Right cardiac atrium (tissue), 5 donors: ENCODE results near the gene NR3C1. TPM values are rescaled to one million over a fixed set of nuclear protein-coding genes. Genes with fewer than 3 reads are reported as not detected.
A peak's percentile ranks its signal among the peaks of the same experiment; 100 is the strongest.

Experiments
- ATAC-seq, 2 donors: fragments of 200-7000 bp; cut with Tn5 transposase; one replicate each; pipeline versions ENCODE4 v1.8.0 to v1.9.1; 2020; ENCODE audit warnings: moderate library complexity in 2 of 2, mild to moderate bottlenecking in 1 of 2
- DNase-seq, 3 donors: peaks; one replicate each; pipeline ENCODE4 v3.0.0-alpha.2; 2020
- H3K27ac ChIP-seq: one replicate; pipeline ENCODE4 v1.5.1; 2013; ENCODE audit warnings: mild to moderate bottlenecking, low read length, control low read depth, moderate library complexity
- H3K27me3 ChIP-seq: one replicate; pipeline ENCODE4 v1.6.1; 2013; ENCODE audit not compliant: control insufficient read depth, insufficient read depth
- H3K4me1 ChIP-seq: one replicate; pipeline ENCODE4 v1.6.1; 2013; ENCODE audit warnings: low read length; ENCODE audit not compliant: control insufficient read depth, insufficient read depth
- H3K4me3 ChIP-seq: one replicate; pipeline ENCODE4 v1.5.1; 2013; ENCODE audit warnings: low read length, control low read depth
- H3K9me3 ChIP-seq: one replicate; pipeline ENCODE4 v1.6.1; 2013; ENCODE audit warnings: low read length; ENCODE audit not compliant: control insufficient read depth
- WGBS: extraction: QIAGEN DNeasy Blood & Tissue Kit; methylation state at CpG from one replicate; pipeline ENCODE4 v1.1.7; 2013; 5-methylcytosine and 5-hydroxymethylcytosine counted together
- intact Hi-C, 4 donors: fragments of 100-400 bp; cut with DNase I; formaldehyde crosslinking; loops; one replicate each; pipeline versions ENCODE4 v1.11.0 to v1.14.0; 2022 to 2023
- long read RNA-seq, 4 donors: library from polyadenylated mRNA; unstranded; transcript quantifications; one replicate each; pipeline ENCODE4 v2.0.0, GENCODE V29; 2020 to 2021
- polyA plus RNA-seq: library from polyadenylated mRNA; stranded (reverse); fragments of 200-250 nt; gene quantifications from one replicate; pipeline ENCODE4 v1.2.3, GENCODE V29; 2013
- total RNA-seq, 4 donors: library from RNA; stranded (reverse); fragmentation: NEBNext Ultra II Directional; extraction: Animal tissue kit (Norgen Biotek cat#: 25700); gene quantifications; one replicate each; pipeline ENCODE4 v1.2.1, GENCODE V29; 2021
- donor health status: healthy with polysubstance abuse.
- donor health status: DM: no; HTN: yes; CAD: no.
- donor health status: DM: no; HTN: no; CAD: no.
- donor health status: DM: no; HTN: yes; CAD: no; lungs with severe emphysema.
- donor health status: DM: yes; HTN: yes; CAD: no.

The NR3C1 gene
- total RNA-seq (10 to 100 TPM; 47.2 to 66.5 (median 50.1) TPM), polyA plus RNA-seq (16.5 TPM)
- long read RNA-seq, donor 1, full-length matches to known transcripts = 54 of 166 reads
- long read RNA-seq, donor 1, partial matches to known transcripts = 104 of 166 reads
- long read RNA-seq, donor 1, other reads (novel, unspliced or antisense) = 8 of 166 reads
- long read RNA-seq, donor 2, full-length matches to known transcripts = 34 of 57 reads
- long read RNA-seq, donor 2, partial matches to known transcripts = 16 of 57 reads
- long read RNA-seq, donor 2, other reads (novel, unspliced or antisense) = 7 of 57 reads
- long read RNA-seq, donor 3, full-length matches to known transcripts = 12 of 81 reads
- long read RNA-seq, donor 3, partial matches to known transcripts = 61 of 81 reads
- long read RNA-seq, donor 3, other reads (novel, unspliced or antisense) = 8 of 81 reads
- long read RNA-seq, donor 4, full-length matches to known transcripts = 46 of 54 reads
- long read RNA-seq, donor 4, partial matches to known transcripts = 6 of 54 reads
- long read RNA-seq, donor 4, other reads (novel, unspliced or antisense) = 2 of 54 reads

- H3K27me3 ChIP-seq = no peaks in the 10 kb centered on the region
- peak; percentile 90 to 96 (median 96) for DNase-seq
- peaks cover 3% of the 10 kb centered on the region for H3K4me1 ChIP-seq
- no peaks in the 10 kb centered on the region for H3K9me3 ChIP-seq
- peak within 1 kb of the TSS; percentile 78 for H3K4me3 ChIP-seq
- WGBS = under 1% methylated on average over 114 of the region's 114 CpGs
- ATAC-seq = peak; percentile 88 to 90
- intact Hi-C loops = loop anchor here in 2 of 4 donors (5.0 to 10.0 kb wide), 5 partner anchors 209 to 477 kb away; no protein-coding TSS in a partner anchor
- peak within 1 kb of the TSS; percentile 97 for H3K27ac ChIP-seq
These were observed at the start of gene NR3C1 for GRCh38 chr5:143403593-143404415. NR3C1 (minus strand) TSS chr5:143403686; CDS start chr5:143400839, 2,847 bp downstream.

- intact Hi-C loops = no loop called here
- Histone ChIP-seq H3K27ac (no peak overlapping the region), H3K9me3 (no peaks in the 10 kb centered on the region), H3K4me1 (no peaks in the 10 kb centered on the region), H3K4me3 (no peak overlapping the region), H3K27me3 (no peaks in the 10 kb centered on the region)
- ATAC-seq (no peak), DNase-seq (no peak)
- WGBS = 96% methylated on average over 5 of the region's 5 CpGs
These were observed 46.3 kb upstream of the NR3C1 start for GRCh38 chr5:143449772-143450171.

- no peaks in the 10 kb centered on the region for H3K27me3 ChIP-seq
- no peak for ATAC-seq
- no peaks in the 10 kb centered on the region for H3K9me3 ChIP-seq
- no peaks in the 10 kb centered on the region for H3K4me1 ChIP-seq
- intact Hi-C loops = no loop called here
- no peak for DNase-seq
- no peak overlapping the region for H3K4me3 ChIP-seq
- no peak overlapping the region for H3K27ac ChIP-seq
These were observed 45.0 kb upstream of the NR3C1 start for GRCh38 chr5:143448518-143448917.

GRCh38 chr5:143447983-143448382 lies 44.5 kb upstream of the NR3C1 start:
- WGBS = 97% methylated on average over 1 of the region's 1 CpG
- no peak overlapping the region for H3K27ac ChIP-seq
- DNase-seq = no peak
- intact Hi-C loops = no loop called here
- no peak overlapping the region for H3K4me3 ChIP-seq
- no peak for ATAC-seq
- H3K27me3 ChIP-seq = no peaks in the 10 kb centered on the region
- H3K9me3 ChIP-seq = no peaks in the 10 kb centered on the region
- no peaks in the 10 kb centered on the region for H3K4me1 ChIP-seq

GRCh38 chr5:143446535-143447226 lies 43.2 kb upstream of the NR3C1 start:
- DNase-seq (no peak), ATAC-seq (no peak)
- H3K4me3 ChIP-seq = no peak overlapping the region
- H3K27ac ChIP-seq = no peak overlapping the region
- H3K4me1 ChIP-seq = no peaks in the 10 kb centered on the region
- no peaks in the 10 kb centered on the region for H3K27me3 ChIP-seq
- intact Hi-C loops = no loop called here
- H3K9me3 ChIP-seq = no peaks in the 10 kb centered on the region
- WGBS = 88% methylated on average over 1 of the region's 1 CpG

GRCh38 chr5:143445776-143446175 lies 42.3 kb upstream of the NR3C1 start:
- H3K9me3 ChIP-seq = no peaks in the 10 kb centered on the region
- no peaks in the 10 kb centered on the region for H3K27me3 ChIP-seq
- no peak overlapping the region for H3K27ac ChIP-seq
- ATAC-seq (no peak), DNase-seq (no peak)
- no peaks in the 10 kb centered on the region for H3K4me1 ChIP-seq
- 33% methylated on average over 3 of the region's 3 CpGs for WGBS
- intact Hi-C loops = no loop called here
- H3K4me3 ChIP-seq = no peak overlapping the region

GRCh38 chr5:143443330-143443729 lies 39.8 kb upstream of the NR3C1 start:
- no peak for DNase-seq
- H3K4me1 ChIP-seq = no peaks in the 10 kb centered on the region
- H3K27ac ChIP-seq = no peak overlapping the region
- H3K4me3 ChIP-seq = no peak overlapping the region
- no peaks in the 10 kb centered on the region for H3K27me3 ChIP-seq
- intact Hi-C loops = no loop called here
- WGBS = 98% methylated on average over 1 of the region's 1 CpG
- peak in 1 of 2 donors; percentile 21 for ATAC-seq
- H3K9me3 ChIP-seq = no peaks in the 10 kb centered on the region

GRCh38 chr5:143442385-143442784 lies 38.9 kb upstream of the NR3C1 start:
- Histone ChIP-seq H3K27ac (no peak overlapping the region), H3K27me3 (no peaks in the 10 kb centered on the region), H3K4me1 (peaks cover 2% of the 10 kb centered on the region), H3K4me3 (no peak overlapping the region), H3K9me3 (no peaks in the 10 kb centered on the region)
- DNase-seq (no peak), ATAC-seq (no peak)
- intact Hi-C loops = no loop called here
- 78% methylated on average over 2 of the region's 2 CpGs for WGBS

GRCh38 chr5:143440448-143441115 lies 37.1 kb upstream of the NR3C1 start:
- Histone ChIP-seq H3K4me3 (no peak overlapping the region), H3K9me3 (no peaks in the 10 kb centered on the region), H3K27me3 (no peaks in the 10 kb centered on the region), H3K4me1 (peaks cover 2% of the 10 kb centered on the region), H3K27ac (no peak overlapping the region)
- DNase-seq (no peak), ATAC-seq (no peak)
- WGBS = 75% methylated on average over 2 of the region's 2 CpGs
- intact Hi-C loops = no loop called here

GRCh38 chr5:143437666-143438273 lies 34.3 kb upstream of the NR3C1 start:
- Histone ChIP-seq H3K27me3 (no peaks in the 10 kb centered on the region), H3K4me1 (peaks cover 2% of the 10 kb centered on the region), H3K9me3 (no peaks in the 10 kb centered on the region), H3K4me3 (no peak overlapping the region), H3K27ac (no peak overlapping the region)
- intact Hi-C loops = no loop called here
- ATAC-seq = peak; percentile 21 to 22
- WGBS = 75% methylated on average over 4 of the region's 4 CpGs
- DNase-seq = no peak
